Embryonic facial prominence (tissue), 1 donor: ENCODE data around the gene SORCS1.
"Not testable (repeated sequence)": the region's sequence is repeated elsewhere in the genome, so short reads cannot be mapped to it uniquely, and the experiment has no call there.

Source experiments
- DNase-seq: peaks from one replicate; pipeline ENCODE4 v3.0.0-alpha.2; 2016; ENCODE audit errors: extremely low spot score

Gene SORCS1

DNA sequence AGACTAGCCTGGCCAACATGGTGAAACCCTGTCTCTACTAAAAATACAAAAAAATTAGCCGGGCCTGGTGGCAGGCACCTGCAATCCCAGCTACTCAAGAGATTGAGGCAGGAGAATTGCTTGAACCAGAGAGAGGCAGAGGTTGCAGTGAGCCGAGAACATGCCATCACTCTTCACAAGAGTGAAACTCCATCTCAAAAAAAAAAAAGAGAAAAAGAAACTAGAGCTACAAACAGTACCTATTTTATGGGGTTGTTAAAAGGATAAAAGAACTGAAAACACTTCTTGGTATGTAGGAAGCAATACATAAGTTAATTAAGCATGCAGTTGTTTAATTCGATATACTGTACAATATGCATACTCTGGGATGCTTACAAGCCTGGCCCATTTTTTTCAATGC is 216.9 kb downstream of the SORCS1 start:
- DNase-seq = no peak

DNA sequence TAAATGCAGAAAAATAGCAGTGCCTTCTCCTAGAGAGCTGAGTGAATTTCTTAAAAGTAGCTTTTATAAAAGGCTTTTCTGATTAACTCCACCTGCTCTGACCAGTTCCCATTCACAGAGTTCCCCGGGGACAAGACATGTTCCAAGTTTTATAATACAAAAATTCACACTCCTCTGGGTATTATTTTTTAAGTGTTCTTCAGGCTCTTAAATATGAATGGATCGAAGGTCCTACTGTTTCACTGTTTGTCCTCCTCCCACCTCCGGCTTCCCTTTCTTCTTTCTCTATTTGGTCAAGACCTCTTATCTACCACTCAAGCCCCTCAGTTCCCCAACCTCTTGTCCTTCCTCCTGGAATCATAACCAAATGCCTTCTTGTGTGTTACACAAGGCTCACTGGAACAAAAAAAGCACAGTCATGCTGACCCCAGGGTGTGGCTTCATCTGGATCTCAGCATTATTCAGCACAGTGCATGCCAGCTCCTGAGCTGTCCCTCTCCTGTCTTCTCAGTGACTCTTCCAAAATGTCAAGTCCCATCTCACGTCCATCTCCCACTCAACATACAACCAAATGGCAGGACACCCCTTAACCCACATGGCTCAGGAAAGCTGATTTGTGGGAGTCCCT is 222.4 kb downstream of the SORCS1 start:
- DNase-seq = no peak

DNA sequence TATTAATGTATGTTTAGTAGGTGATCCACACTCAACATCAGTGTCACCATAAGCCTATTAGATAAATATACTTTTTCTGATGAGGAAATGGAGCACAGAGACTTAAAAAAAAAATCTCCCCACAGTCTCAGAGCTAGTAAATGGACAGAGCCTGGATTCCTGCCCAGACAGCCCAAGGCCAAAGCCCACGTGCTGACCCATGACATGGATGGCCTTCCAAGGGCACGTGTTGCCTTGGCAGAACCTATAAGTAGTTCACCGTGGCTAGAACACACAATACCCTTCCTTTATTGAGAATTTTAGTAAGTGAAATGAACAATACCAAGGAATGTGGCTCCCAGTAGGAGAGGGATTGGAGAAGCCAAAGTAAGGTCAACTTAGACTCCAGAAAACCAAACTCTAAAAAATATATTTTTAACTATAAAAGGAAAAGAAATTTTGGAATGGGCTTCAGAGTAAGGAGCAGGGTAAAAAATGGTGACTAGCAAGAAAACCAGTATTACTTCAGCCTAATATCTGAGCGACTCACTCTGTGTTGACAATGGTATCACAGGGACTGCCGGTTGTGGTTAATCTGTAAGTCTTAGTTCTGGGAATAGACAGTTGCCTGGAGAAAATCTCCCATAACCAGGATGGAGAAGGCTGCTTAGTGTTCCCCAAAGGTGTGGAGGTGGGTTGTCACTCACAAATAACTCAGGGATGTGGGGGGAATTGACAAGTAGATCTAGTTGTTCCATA is 223.0 kb downstream of the SORCS1 start:
- DNase-seq = no peak

DNA sequence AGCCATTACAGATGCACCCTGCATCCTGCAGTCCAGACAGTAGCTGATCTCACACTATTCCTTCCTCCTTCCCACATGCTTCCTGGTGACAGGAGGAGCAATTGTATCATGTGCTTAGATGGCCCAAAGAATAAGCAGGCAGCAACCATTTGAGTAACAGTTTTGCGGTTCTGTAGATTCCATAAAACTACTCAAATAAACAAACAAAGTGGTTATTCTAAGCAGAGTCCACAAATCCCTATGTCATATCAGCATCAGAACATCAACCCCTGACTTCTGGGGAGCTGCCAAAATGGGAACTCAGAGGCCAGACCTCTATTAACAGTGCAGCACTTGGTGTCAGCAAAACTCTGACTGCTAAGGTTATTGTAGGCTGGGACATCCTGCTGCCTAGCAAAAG is 226.0 kb downstream of the SORCS1 start:
- no peak for DNase-seq

DNA sequence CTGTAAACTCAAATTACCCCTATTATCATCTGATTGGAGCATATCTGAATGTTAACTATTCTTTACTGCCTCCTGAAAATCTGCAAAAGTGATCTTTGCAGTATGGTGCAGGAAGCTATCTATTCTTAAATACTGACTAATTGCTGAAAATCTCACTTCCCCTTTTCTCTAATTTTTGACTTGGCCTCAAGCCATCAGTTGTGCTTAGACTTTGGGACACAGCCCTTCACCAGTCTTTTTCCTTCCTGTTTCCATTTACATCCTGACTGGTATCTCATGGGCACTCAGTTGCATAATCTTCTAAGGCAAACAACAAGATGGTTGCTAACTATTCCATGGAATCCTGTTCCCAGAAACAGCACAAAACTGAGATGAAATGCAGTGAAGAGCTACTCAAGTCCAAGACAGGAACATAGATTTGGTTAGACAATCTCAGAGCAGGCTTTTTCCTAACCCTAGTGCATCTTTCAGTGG is 228.5 kb downstream of the SORCS1 start:
- DNase-seq = no peak

DNA sequence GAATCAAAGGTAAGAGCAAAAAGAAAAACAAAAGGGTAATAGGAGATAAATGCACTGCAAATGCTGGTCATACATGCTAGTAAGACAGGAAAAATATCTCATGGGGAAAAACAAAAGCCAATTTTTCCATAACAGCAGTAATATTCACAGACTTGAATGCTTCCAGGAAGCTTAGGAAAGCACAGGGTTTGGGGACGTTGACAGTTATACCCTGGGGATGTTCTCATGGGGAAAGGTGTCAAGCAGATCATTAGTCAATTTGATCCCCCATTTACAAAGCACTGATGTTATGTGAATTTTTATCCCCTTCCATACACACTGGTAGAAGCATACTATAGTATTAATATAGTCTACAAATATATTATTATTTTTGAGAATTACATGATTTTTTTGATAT is 232.7 kb downstream of the SORCS1 start:
- no peak for DNase-seq

DNA sequence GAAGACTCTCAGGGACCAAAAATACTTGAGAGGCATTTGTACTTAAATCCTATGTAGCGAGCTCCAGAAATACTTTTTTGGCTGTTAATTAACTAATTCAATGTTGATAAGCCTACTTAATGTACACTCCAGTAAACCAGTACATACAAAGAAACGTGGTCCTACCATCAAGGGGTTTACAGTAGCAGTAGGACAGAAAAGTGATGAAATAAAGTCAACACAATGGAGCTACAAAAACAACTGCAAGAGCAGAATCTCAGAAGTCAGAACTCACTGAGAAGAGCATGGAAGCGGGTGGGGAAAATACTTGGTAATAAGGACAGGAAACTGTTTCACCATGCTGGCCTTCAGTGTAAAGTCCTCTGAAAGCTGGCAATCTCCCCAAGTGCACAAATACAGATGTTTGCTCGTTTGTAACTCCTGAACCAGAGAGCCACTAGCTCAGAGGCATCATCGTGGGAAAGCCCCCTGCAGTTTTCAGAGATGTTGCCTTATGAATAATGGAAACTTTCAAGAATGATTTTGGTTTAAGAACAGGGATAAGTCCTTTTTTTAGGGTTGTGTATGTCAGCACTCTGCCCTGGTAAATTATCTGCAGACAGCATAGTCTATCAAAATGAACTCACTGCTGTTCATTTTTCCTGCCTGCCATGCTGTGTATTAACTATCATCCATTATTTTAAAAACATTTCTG is 233.2 kb downstream of the SORCS1 start:
- no peak for DNase-seq

DNA sequence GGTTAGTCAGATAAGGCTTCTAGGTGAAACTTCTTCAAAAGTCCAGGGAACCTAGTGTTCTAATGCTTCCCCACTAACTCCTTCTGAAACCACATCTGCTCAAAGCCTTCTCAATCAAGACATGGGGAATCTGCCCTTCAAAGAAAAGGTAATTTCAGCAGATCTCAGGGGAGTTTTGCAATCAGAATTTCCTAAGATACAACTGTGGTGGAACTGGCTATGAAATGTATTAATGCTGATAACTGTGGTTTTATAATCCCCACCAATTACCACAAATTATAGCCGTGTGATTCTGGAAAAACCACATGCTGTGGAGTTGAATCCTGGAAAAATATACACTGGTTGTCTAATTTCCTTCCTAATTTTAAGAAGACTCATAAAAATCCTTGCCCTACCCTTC is 233.8 kb downstream of the SORCS1 start:
- no peak for DNase-seq

DNA sequence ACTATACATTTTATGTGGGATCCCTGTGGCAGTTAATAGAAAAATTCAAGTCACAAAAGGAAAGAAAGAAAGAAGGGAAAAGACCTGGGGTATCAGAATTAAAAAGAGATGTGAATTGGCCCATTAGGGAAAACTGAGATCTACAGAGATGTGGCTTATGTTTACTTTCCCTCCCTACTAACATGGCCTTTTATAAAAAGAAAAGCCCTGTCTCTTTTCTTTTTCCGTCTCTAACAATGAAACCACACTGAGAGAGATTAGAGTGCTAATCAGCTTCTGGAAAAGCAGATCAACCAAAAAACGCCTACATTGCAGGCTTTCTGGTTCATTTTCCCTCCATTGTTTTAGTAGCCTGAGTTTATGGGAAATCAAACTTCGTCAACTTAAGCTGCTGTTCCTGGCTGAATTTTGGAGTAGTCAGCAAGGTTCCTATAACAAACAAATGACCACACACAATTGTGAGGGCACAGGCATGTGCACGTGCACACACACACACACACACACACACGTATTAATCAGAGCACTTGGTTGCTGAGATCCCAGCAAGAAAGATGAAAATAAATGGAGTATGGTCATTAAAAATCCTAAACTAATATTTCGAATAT is 235.1 kb downstream of the SORCS1 start:
- no peak for DNase-seq

DNA sequence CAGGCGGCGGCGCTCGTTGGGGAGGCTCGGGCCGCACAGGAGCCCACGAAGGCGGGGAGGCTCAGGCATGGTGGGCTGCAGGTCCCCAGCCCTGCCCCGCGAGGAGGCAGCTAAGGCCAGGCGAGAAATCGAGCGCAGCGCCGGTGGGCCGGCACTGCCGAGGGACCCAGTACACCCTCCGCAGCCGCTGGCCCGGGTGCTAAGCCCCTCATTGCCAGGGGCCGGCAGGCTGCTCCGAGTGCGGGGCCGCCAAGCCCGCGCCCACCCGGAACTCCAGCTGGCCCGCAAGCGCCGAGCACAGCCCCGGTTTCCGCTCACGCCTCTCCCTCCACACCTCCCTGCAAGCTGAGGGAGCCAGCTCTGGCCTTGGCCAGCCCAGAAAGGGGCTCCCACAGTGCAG is 236.4 kb downstream of the SORCS1 start:
- DNase-seq = not testable (repeated sequence)

DNA sequence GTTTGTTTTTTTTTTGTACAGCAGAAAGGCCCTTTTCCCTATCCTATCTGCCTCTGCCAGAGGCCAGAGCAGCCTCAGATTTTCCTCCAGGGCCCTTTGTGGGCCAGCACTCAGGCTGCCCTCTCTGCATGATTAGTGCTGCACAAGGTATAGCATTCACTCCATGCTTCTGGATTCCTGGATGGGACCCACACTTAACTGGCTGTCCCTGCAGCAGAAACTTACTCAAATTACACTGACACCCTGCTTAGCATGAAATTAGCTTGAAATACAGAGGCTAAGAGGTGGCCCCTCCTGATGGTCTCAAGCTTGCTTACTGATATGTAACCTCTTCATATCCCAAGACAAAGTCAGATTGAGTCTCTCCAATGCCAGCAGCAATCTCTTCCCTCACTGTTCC is 239.3 kb downstream of the SORCS1 start:
- DNase-seq = no peak

DNA sequence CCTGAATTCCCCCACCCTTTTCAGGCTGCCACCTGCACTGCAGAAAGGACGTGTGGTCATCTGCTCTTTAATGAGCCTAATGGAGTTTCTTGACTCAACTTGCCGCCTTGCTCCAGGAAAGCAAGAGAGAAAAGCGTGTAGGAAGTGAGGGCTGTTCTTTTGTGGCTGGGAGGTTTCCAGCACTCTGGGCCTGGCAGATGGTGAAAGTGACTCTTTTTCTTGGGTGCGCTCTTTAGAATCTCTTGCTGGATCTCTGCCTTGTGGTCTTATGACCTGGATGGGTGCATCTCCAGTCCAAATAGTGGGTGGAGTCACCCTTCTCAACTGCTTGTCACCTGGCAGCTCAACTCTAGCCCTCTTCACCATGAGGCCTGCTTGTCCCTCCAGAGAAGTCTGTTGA is 244.0 kb downstream of the SORCS1 start:
- no peak for DNase-seq

DNA sequence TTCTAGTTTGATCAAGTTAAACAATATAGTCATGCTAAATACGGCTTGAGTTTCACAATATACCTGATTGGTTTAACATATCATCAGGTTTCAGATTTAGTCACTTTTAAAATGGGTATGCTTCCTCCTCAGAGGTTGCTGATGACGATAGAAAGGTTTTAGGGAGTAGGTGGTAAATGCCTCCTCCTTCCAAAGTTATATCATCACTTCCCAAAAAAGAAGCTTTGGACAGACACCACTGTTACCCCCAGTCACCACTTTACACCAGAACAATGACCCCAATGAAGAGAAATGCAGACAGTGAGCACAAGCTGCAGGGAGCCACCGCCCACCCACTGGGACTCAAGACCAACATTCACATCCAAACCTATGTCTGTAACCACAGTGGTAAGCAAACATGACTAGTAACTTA is 244.6 kb downstream of the SORCS1 start:
- DNase-seq = no peak

DNA sequence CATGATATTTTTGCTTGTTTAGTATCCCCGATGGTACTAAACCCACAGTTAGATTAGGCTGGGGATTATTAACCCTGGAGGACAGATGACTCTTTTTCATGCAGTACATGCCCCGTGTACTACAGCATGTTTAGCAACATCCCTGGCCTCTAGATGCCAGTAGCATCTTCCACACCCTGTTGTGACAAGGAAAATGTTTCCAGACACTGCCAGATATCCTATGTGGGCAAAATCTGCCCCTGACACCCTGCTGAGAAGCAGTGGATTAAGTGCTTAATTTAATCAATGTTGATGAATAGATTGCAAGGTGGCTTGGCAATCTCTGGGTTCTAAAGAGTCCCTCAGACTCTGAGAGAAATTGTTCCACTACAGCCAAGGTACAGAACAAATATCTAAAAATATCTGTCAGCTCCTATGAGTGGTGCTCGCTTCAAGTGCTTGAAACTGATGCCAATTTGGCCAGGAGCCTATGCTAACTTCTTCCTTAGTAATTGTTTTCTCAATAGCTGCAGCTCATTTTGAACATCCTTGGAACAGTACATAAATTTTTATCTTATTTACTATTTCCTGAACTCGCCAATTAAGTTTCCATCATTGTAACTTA is 247.0 kb downstream of the SORCS1 start:
- no peak for DNase-seq

DNA sequence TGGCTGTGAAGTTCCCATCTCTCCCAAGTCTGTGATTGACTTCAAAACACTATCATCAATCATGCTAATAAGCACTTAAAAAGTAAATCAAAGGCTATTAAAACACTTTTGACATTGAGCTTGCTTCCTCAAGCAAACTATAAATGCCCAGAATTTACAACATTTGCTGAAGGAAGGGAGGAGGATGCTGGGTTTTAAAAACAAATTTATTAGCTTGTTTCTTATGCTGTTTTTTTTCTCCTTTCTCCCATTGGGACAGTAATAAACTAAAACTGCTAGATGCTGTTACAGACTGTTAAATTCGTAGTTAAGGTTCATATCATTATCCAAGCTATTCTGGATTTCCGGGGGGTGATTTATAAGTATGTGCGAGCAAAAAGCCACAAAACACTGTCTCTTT is 250.5 kb downstream of the SORCS1 start:
- no peak for DNase-seq

DNA sequence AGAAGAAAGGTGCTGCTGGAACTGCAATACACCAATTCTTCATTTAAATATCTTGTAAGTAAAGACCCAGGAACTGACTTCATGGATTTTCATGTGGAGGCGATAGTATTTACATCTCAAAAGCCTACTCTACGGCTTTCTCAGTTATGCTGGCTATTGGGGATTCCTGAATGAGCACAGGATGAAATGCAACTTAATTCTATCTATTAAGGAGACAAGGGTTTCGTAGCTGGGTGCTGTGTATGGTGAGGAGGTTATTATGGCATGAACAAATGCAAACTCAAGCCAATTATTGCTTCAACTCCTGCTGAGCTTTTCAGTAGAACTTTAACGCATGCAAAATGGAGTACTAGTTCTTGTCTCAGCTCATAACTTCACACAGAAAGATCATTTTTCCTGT is 251.2 kb downstream of the SORCS1 start:
- DNase-seq = no peak

DNA sequence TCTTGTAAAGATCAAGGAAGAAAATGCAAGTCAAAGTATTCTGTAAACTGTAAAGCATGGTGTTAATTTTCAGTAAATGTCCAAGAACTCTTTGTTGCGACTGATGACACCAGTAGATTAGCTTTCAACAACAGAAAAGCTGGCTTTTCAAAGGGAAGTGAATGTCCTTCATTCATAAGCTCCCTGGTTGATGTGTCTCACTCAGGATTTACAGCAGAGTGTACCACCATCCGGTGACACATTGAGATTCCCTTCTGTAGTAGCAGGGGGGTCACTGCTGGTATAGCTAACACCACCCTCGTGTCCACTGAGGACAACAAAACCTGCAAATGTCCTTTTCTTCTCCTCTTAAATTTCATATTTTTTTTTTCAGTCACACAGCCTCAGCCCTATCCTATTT is 253.4 kb downstream of the SORCS1 start:
- no peak for DNase-seq

DNA sequence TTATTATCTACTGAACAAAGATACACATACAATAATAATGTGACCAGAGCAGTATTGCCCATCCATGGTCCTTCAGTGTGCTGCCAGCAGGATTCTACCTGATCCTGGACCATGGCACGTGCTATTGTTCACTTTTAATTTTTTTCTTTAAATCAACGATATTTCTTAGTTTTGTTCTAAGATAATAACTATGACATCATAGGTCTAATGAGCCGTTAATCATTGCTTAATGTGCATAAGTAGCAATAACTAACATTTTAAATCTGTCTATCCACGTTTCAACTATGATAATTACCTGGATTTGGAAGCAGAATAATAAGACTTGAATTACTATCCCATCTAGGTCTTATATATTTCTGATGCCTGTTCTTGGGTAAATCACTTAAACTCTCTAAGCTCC is 253.8 kb downstream of the SORCS1 start:
- no peak for DNase-seq

DNA sequence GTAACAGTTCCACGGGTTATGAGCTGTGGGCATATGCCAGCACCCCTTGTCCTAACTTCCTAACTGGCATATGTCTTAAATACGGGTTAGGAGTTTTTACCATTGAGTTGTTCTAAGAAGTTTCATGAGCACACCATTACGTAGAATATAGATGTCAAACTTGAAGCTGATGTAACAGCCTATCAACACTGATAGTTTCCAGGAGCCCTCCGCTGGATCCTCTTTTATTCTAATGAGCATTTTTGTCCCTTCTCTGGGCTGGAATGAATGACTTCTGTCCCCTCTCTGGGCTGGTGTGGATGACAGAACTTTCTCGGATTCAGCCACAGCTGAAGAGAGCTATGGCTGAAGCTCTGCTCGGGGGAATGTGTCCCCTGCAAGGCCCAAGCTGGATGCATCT is 256.3 kb downstream of the SORCS1 start:
- no peak for DNase-seq

DNA sequence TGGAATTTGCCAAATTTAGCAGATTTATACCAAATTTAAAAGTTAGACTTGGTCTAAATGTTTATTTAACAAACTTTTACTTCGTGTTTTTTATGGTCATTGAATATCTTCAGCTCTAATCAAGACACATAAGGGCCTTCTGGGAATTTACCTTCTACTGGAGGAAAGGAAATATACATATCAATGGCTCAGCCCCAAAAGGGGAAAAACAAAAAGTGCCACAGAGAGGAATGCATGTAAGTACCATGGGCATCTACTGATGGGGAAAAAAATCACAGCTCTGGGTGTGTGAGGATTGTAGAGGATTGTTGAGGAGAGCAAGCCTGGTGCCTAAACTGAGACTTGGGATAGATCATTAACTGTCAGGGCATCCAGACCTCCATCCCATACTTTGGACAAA is 260.3 kb downstream of the SORCS1 start:
- DNase-seq = no peak

DNA sequence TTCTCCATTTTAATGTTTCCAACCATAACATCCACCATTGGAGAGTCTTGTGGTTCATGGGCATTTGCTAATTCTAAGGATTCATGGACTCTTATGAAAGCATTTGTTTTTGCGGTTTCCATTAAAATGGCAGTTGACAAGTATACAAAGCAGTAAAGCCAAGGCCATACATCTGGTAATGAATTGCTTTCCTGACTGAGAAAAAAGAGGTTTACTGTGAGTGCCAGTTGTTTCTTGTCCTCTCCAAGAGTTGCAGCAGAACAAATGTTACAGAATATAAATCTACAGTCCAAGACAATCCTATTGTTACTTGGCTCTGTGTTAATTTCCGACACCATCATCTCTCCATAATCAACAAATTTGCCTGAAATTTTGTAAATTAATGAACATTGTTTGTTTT is 261.3 kb downstream of the SORCS1 start:
- DNase-seq = no peak

DNA sequence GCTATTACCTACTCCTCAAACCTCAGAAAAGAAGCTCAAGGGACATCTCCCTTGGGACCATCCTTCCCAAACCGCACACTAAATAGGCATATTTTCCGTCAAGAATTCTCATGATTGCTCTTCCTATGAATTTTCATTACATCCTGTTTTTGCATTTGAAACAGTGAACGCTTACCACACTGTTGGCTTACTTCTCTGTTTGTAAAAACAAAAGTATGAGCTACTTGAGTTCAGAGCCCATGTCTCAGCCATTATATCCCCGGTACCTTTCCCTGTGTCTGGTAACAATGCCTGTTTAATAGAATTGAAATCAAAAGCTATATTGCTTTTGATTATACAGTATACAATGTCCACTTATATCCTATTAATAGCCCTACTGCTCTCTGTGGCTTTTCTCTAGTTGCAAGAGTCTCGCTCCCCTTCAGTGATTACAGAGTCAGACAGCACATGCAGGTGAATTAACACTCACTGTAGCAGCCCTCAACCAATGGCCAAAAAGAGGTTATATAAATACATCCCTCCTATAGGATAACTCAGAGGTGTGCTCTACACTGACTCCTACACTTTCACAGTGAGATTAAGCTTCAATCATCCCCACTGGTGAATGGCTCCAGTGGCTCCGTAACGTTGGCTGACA is 264.4 kb downstream of the SORCS1 start:
- DNase-seq = no peak
